HG03520 (cell line): ENCODE results near the gene HAPLN3.

ENCODE experiments used
- ATAC-seq: cut with Tn5 transposase; IDR thresholded peaks from one replicate; pipeline ENCODE4 v1.9.1; 2021; ENCODE audit warnings: mild to moderate bottlenecking, moderate library complexity; ENCODE audit not compliant: unreplicated experiment

The HAPLN3 gene

GRCh38 chr15:88911766-88912118, 16.4 kb upstream of the HAPLN3 start:
- ATAC-seq, result no peak

- no peak for ATAC-seq
Observed at GRCh38 chr15:88909956-88910831, 14.8 kb upstream of the HAPLN3 start.

DNA sequence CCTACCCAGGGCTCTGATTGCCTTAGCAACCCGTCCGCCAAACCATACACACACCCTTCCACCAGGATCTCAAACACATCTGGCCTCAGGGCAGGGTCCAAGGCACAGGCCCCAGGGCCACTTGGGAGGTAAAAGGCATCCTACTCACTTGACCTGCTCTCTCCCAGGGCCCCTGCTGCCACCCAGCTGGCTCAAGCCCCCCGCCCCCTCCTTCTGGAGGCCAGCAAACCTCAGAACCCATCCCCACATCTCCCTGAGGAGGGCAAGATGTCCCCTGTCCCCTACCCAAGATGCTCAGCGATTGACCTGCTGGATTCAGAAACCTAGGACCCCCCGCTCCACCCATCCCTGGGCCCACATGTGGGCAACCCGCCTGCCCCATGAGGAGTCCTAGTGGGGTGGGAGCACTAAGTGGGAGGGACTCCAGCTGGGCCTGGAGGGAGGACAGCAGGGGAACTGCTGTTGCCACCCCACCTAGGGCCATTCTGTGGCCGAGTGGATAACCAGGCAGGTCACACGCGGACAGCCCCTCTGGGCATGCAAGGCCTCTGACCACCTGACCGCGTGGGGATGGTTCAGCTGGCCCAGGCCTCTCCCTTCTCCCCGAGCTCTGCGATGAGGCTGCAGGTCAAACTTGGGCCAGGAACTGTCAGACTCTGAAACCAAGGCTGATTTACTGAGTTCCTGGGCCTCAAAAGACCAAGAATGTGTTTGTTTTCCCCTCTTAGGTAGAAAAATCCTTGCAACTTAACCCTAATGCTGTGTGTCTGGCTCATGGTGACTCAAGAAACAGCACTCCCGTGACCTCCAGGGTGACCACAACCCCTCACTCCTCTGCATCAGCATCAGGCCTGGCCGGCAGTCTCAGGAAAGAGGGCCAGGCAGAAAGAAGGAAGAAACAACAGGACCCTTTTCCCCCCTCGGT, 13.6 kb upstream of the HAPLN3 start:
- no peak for ATAC-seq

DNA sequence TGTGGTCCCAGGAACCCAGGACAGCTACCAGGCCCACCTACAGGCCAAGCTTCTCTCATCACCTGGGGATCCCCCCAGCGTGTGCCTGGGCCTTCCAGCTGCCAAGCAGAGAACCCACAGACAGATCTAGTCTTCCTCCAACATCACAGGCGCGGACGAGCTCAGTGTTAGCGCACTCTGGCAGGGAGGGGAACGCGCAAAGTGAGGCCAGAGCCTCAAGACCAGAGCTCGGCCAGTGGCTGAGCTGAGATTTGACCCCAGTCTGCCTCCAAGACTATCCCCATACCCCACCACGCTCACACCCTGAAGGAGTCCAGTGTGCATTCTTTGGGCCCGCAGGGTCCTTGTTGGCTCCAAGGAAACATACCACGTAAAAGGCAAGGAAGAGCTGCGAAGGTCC, 12.8 kb upstream of the HAPLN3 start:
- no peak for ATAC-seq

GRCh38 chr15:88907111-88907510, 11.8 kb upstream of the HAPLN3 start:
- ATAC-seq, result no peak

GRCh38 chr15:88906551-88906950, 11.2 kb upstream of the HAPLN3 start:
- ATAC-seq, result no peak

DNA sequence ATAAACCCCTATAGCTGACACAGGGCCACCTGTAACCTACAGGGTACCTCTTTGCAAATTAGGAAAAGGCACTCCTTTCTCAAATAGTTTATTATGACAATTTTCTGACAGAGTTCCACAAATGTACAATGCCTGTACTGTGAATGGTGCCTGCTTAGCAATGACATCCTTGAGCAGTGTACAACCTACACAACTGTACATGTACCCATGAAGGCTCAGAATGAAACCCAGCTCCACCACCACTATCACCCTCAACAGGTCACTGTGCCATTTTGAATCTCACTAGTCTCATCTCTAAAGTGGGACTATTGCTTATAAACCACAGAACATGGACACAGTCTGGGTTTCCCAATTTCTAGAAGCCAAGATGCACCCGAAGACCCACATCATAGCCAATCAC, 10.8 kb upstream of the HAPLN3 start:
- no peak for ATAC-seq

GRCh38 chr15:88905576-88905975, 10.2 kb upstream of the HAPLN3 start:
- no peak for ATAC-seq

DNA sequence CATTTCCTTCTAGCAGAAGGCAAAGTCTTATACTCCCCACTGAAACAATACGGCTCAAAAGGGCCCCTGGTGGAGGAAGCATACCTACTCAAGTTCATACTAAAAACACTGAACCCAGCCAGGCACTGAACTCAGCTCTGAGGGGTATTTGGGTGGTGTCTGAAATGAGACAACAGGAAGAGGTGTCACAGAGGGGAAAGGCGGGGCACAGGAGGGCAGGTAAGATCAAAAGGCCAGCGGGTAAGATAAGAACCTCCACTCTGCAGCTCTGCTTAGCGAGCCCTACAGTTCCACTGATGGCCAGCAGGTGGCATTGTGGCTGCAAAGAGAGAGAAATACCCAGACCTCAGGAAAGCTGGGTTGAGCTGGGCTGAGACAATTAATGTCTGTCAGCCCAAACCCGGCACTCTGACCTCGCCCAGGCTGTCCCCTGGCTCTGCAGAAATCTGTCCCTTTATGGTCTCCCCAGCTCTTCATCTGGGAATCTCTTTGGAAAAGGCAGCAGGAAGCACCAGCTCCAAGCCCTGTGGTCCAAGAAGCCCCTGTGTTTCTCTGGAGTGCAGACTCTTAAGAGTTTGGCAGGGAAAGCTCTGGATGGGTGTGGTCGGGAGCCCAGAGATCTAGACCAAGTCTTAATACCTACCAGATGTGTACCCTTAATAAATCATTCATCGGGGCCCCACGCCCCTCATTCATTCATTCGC, 9.4 kb upstream of the HAPLN3 start:
- peak; percentile 73 for ATAC-seq

GRCh38 chr15:88904257-88904623, 8.9 kb upstream of the HAPLN3 start:
- ATAC-seq, result no peak

GRCh38 chr15:88902846-88903245, 7.5 kb upstream of the HAPLN3 start:
- no peak for ATAC-seq

- no peak for ATAC-seq
Observed at GRCh38 chr15:88902221-88902835, 7.0 kb upstream of the HAPLN3 start.

DNA sequence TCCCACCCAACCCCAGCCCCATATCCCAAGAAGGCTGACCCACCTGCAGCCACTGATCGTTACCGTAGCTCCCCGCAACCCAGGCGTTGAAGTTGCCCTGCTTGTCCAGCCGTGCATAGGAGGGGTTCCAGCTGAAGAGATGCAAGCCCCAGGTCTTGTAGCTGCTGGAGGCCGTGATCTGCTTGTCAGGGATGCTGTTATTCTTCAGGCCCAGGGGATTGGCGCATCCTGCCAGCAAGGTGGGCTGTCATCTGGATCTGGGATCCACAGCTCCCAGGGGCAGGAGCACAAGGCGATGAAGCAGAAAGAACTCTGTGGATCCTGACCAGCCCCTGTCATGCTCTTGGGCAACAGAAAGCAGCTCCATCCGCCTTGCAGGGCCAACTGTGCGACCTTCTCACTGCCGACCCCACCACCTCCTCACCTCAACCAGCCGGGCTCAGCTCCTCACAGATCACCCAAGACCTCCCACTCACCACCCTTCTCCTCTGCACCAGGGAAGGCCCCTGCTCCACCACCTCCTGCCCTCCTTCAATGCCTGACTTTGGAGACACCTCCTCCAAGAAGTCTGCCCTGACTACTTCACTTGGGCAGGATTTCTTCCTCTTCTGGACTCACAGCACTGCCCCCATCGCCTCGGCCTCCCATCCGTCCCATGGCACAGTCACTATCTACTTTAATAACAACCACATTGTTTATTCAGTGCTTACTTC, 6.3 kb upstream of the HAPLN3 start:
- no peak for ATAC-seq

DNA sequence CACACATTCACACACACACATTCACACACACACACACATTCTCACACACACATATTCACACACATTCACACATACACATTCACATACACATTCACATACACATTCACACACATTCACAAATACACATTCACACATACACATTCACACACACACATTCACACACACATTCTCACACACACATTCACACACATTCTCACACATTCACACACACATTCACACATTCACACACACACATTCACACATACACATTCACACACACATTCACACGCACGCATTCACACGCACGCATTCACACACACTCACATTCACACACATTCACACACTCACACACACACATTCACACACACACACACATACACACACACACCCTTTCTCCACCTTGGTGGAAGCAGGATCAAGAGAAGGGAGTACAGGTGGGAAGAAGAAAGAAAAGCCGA, 5.7 kb upstream of the HAPLN3 start:
- ATAC-seq, result no peak

- ATAC-seq, result no peak
Observed at GRCh38 chr15:88900309-88900981, 5.1 kb upstream of the HAPLN3 start.

GRCh38 chr15:88899251-88899650, 3.9 kb upstream of the HAPLN3 start:
- no peak for ATAC-seq

- ATAC-seq, result no peak
Observed at GRCh38 chr15:88898736-88899135, 3.4 kb upstream of the HAPLN3 start.

GRCh38 chr15:88897456-88898194, 2.3 kb upstream of the HAPLN3 start:
- no peak for ATAC-seq

DNA sequence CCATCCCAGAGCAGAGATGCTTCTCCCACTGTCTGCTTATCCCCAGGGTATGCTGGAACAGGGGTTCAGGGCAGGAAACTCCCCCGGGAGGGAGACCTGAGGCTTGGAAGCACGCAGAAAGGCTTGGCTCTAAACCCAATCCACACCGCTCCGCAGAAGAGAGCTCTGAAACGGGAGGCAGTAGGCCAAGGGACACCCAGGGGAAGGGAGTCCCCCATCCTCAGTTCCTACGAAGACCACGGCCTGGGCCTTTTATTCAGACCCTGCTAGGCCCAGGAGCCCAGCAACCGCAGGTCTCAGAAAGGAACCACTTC, 1.8 kb upstream of the HAPLN3 start:
- no peak for ATAC-seq
